ENCODE data around the gene RNF187.
"Not testable (repeated sequence)": the region's sequence is repeated elsewhere in the genome, so short reads cannot be mapped to it uniquely, and the experiment has no call there.

Gene RNF187

DNA sequence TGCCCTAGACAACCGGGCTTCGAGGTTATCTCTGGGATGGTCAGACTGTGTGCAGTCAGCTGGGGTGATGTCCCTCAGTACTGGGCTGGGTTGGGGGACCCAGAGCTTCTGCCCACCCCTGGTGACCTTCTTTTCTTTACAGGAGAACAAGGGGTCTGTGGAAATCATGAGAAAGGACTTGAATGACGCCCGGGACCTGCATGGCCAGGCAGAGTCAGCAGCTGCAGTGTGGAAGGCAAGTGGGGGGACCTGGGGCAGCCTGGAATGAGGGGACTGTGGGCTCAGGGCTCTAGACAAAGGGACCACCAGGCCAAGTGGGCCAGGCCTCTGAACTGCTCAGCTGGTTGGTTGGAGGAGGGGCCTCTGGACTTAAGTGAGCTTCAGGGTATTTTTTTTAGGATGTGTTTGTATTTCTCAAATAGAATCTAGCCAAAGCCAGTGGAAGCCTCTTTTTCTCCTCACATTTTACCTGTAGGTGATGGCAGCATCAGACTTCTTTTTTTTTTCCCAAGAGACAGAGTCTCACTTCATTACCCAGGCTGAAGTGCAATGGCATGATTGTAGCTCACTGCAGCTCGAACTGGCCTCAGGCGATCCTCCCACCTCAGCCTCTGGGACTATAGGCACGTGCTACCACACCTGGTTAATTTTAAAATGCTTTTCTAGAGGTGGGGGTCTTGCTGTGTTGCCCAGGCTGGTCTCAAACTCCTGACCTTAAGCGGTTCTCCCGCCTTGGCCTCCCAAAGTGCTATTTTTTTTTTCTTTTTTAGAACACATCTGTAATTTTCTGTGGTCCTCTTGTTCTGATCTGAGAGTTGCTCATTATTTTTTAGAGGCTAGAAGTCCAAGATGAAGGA lies 1.9 kb downstream of the RNF187 start:
- no peak for DNase-seq

DNA sequence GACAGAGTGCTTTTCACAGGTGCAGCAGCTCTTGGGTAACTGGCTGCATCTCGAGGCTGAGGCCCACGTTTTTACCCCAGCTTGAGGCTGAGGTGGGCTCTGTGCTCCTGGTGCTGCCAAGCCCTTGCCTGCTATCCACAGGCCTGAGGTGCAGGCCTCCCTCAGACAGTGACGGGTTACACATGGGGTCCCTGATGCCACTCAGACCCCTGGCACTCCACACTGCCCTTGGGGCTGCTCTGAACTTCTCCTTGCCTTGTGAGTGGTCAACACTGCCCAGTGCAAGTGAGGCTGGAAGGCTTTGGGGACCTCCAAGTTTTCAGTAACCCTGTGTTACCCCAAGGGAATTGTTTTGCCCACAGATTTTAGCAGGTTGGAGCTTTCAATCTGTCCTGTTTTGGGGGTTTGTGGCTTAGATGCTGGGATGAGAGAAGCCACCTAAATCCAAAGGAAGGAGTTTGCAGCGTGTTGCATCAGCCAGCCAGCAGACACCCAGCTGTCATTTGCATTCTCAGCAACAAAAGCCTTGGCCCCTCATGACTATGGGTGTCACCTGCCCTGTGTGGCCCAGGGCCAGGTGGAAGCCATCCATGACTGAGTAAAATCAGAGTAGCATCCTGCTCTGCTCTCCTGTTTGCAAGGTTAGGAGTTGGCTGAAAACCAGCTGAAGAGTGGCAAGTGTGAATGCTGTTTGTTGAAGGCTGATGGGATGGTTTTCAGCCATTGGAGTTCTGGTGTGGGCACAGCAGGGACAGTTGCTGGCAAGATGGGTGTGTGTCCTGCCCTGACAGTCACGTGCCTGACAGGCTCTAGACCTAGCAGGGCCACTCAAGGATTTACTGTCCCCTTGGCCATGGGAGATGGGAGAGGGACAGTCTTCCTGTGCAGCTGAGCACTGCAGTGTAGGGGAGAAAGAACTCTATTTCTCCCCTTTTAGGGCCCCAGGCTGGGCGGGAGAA lies 3.2 kb downstream of the RNF187 start:
- no peak for DNase-seq

DNA sequence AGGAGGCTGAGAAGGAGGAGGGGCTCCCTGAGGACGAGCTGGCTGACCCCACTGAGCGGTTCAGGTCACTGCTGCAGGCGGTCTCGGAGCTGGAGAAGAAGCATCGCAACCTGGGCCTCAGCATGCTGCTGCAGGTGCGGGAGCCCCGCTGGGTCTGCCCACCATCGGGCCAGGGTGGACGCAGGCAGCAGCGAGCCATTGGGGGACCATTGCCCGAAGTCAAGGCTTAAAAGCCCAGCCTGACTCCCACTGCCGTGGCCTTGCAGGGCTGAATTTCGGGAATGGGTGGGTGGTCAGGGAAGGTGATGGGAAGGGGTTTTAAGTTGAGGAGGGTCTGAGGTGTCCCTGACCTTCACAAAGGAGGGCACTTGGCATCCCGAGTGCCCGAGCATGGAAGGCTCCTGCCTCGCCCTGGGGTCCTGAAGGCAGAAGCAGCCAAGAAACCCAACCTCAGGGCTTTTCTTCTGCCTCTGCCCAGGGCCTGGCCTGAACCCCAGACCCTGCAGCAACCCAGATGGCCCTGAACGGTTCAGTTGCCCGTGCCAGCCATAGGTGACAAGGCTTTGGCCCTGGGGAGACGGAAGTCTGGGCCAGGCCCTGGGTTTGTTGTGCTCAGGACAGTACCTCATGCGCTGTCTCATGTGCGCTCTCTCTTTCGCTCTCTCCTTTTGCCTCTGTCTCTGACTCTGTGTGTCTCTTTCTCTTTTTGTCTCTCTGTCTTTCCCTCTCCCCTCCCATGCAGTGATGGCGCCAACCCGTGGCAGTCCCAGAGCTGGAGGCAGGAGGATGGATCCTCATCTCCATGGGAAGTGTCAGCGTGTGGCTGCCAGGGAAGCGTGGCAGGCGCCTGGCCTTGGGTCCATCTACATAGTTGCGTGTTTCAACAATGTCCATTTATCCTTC lies 6.2 kb downstream of the RNF187 start:
- no peak for DNase-seq

DNA sequence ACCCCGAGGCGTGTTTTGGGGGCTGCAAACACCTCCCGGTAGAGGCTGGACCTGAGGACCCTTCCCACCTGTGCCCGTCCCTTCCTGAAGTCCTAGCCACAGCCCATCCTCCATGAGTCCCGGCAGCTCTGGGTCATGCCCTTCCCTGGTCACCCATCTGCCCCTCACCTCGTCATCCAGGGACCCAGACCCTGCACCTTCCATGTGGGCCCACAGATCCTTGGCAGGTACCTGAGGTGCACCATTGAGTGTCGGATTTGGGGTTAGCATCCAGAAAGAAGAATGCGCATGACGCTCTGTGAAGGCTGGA lies 6.8 kb downstream of the RNF187 start:
- DNase-seq: no peak

DNA sequence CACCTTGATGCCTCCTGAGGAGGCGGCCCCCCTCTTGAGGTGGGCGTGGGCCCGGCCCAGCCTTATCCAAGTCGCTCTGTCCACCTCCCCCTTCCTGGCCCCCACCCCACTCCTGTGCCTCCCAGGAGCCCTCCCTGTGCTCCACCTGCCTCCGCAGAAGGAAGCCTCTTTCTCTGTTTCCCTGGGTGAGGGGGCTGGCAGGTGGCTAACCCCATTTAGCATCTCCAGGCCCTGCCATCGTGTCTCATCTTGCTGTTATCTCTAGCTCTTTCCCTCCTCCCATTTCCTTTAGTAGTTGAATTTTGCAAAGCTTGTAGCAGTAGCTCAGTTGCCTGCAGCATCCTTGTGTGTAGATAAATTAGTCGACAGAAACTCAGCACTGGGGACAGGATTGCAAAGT lies 7.2 kb downstream of the RNF187 start:
- no peak for DNase-seq

DNA sequence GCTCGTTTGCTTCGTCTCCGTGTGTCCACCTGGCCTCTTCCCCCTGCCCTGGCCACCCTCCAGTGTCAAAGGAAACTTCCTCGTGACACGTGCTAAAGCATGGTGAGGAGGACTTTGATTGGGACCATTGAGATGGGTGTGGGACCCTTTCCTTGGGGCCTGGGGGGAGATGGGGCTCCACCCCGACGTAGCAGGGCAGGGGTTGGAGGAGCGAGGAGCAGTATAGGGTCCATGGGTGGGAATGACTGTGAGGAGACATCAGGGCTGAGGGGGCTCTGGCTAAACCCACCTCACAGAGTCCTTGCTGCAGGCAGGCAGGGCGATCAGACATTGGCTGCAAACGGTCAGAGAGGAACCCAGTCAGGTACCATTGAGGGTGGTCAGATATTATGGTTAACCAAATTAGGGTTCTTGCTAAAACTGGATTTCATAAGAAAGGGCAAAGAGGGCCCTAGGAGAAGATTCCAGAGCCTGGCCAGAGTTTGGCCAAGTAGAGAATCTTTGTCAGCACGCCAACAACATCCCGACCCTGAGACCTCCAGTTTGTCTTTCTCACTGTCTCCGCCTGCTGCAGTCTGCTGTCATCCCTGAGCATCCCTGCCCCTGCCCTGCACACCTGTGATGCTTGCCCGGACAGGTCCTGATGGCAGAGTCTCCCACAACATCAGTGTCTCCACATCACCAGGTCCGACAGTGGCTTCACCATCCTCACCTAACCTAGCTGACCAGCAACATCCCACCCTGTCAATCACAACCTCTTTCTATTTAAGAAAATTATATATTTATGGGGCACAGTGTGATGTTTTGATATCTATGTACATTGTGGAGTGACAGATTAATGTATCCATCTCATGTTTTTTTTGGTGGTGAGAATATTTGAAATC lies 8.0 kb downstream of the RNF187 start:
- DNase-seq: no peak

DNA sequence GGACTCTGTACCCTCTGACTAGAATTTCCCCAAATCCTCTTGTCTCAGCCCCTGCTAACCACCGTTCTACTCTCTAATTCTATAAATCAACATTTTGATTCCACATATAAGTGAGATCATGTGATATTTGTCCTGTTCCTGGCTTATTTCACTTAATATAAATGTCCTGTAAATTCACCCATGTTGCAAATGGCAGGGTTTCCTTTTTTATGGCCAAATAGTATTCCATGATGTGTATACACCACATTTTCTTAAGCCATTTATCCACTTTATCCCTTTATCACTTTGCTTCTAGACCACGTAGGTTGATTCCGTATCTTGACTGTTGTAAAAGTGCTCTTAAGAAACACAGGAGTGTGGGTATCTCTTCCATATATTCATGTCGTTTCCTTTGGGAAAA lies 8.9 kb downstream of the RNF187 start:
- no peak for DNase-seq

DNA sequence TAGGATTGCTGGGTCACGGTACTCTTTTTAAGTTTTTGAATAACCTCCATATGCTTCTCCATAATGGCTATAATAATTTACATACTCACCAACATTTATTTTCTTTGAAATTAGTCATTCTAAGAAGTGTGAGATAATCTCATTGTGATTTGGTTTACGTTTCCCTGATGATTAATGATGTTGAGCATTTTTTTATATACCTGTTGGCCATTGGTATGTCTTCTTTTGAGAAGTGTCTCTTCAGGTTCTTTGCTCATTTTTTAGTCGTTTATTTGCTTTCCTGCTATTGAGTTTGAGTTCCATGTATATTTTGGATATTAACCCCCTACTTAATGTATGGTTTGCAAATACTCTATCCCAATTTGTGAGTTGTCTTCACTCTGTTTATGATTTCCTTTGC lies 9.3 kb downstream of the RNF187 start:
- DNase-seq: no peak

DNA sequence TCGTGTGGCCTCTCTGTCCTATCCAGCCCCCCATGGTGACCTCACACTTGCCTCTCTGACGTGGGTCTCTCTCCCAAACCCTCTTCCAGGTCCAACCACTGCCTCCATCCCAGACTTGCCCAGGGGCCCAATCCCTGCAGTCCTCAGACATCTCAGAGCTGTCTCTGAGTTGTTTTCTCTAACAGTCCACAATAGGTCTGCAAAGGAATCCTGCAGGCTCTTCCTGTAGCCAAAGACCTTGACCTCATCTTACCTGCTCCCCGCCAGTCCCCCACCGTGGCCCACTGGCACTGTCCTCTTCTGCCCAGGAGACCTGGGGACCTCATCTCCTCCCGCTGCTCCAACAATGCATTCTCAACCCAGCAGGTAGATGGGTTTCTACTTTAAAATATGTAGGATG lies 10.0 kb downstream of the RNF187 start:
- no peak for DNase-seq

DNA sequence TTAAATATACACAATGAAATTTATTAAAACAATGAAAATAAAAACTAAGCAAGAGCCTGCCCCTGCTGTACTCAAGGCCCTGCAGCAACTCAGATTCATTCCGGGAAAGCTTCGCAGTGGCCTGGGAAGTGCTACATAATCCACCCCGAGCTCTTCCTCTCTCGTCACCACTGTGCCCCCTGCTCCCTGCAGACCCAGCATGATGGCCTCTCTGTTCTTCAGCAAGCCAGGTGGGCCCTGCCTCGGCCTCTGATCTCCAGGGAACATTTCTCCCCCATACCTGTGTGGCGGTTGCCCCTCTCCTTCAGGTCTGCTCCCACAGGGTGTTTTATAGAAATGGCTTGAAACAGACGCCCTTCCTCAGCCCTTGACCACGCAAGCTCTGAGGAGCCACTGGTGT lies 10.6 kb downstream of the RNF187 start:
- no peak for DNase-seq

DNA sequence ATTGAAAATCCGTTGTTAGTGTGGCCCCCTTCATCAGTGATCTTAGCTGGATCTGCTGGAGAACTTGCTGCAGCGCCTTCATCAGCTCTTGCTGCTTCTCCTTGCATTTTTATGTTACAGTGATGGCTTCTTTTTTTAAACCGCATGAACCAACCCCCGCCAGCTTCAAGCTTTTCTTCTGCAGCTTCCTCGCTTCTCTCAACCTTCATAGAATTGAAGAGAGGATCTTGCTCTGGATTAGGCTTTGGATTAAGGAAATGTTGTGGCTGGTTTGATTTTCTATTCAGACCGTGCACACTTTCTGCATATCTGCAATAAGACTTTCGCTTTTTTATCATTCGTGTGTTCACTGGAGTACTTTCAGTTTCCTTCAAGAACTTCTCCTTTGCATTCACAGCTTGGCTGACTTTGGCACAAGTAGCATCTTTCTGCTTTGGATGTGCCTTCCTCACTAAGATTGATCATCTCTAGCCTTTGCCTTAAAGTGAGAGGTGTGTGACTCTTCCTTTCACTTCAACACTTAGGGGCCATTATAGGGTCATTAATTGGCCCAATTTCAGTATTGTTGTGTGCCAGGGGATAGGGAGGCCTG lies 13.1 kb downstream of the RNF187 start:
- no peak for DNase-seq

DNA sequence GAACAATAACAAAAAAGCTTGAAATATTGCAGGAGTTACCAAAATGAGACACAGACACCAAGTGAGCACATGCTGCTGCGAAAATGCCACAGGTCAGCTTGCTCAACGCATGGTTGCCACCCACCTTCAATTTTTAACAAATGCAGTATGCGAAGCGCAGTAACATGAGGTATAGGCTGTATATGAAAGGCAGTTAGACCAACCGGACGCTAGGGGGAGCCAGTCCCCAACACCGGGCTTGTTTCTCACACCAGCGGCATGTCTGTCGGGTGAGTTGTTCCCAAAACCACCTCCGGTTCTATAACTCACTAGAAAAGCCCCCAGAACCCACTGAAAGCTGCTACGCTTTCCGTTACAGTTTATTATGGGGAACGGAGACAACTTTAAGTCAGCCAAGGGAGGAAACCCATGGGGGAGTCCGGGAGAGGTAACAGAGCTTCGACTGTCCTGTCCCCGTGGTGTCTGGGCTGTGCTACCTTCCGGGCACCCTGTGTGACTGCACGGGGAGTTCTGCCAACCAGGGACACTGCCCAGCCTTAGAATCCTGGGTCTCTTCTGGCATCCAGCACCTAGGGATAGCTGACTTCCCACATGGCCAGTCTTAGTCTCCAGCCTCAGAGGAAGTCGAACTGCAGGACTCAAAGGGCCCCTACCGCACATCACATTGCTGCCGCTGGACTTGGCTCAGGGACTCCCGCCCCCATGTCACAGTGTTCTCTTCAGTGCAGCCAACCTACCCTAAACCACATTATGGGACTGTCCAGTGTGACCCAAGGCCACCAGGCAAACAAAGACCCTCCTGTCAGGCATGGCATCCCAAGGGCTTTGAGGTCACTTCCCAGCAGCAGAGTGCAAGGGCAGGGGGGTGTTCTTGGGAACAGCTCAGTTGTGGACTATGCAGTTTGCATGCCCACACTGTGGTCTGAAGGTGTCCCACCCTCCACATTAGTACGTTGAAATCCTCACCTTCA lies 14.0 kb downstream of the RNF187 start:
- peak; percentile 75 for DNase-seq

DNA sequence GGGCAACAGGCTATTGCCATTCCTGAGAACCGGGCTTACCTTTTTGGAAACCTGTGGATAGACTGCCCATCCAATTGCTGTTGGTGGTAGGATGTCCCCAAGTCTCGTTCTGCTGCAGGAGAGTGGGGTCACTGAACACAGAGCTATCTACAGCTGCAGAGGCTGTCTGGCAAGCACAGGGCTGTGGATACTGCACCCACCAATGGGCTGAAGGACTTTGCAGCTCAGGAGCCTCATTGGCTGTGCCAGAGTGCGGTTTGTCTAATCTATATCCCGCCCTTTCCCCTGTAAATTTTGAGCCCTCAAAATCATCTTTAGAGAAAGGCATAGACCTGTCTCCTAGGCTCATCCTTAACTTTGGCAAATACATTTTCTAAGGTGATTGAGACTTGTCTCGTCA lies 15.3 kb downstream of the RNF187 start:
- no peak for DNase-seq

DNA sequence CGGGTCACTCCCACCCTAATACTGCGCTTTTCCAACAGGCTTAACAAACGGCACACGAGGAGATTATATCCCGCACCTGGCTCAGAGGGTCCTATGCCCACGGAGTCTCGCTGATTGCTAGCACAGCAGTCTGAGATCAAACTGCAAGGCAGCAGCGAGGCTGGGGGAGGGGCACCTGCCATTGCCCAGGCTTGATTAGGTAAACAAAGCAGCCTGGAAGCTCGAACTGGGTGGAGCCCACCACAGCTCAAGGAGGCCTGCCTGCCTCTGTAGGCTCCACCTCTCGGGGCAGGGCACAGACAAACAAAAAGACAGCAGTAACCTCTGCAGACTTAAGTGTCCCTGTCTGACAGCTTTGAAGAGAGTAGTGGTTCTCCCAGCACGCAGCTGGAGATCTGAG lies 18.8 kb downstream of the RNF187 start:
- not testable (repeated sequence) for DNase-seq

DNA sequence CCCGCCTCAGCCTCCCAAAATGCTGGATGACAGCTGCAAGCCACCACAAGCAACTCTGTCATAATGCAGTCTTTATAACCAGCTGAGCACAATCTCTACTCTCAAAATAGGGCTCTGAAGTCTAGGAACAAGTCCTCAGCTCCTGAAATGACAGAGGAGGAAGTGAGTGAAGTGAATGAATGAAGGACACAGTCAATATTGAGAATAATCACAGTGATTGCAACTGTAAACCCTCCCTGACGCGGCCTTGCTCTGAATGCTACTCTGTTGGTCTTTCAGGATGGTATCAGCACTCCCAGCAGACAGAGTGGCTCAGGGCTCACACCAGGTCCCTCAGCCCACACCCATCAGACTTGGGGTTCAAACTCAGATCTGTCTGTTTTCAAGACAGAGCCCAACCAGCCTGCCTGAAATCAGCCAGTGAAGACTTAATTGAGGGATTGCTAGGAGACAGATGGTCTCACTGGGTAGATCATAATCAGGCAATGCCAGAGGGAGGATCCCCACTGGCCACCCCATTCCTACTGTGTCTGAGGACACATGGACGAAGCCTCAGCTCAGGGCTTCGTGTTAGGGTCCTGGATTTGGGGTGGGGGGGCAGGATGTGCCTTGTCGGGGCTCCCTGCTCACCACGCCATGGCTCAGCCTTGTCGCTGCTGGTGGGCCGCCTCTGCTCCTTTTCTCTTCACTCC lies 20.9 kb downstream of the RNF187 start:
- DNase-seq: no peak

DNA sequence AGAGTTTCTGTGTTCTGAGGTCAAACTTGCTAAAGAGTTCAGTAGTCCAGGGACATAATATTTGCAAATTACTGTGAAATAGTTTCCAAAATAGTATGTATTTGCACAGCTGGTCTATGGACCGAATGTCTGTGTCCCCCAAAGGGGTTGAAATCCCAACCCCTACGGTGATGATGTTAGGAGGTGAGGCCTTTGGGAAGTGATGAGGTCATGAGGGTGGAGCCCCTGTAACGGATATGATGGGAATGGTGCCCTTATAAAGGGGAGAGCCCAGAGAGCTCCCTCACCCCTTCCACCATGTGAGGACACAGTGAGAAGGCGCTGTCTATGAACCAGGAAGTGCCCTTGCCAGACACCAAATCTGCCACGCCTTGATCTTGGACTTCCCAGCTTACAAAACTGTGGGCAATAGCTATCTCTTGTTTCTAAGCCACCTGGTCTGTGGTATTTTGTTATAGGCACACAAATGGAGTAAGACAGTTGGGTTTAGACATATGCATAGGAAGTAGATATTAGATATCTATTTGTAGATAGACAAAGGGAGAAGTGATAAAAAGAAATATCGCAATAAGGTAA lies 21.7 kb downstream of the RNF187 start:
- DNase-seq: no peak

DNA sequence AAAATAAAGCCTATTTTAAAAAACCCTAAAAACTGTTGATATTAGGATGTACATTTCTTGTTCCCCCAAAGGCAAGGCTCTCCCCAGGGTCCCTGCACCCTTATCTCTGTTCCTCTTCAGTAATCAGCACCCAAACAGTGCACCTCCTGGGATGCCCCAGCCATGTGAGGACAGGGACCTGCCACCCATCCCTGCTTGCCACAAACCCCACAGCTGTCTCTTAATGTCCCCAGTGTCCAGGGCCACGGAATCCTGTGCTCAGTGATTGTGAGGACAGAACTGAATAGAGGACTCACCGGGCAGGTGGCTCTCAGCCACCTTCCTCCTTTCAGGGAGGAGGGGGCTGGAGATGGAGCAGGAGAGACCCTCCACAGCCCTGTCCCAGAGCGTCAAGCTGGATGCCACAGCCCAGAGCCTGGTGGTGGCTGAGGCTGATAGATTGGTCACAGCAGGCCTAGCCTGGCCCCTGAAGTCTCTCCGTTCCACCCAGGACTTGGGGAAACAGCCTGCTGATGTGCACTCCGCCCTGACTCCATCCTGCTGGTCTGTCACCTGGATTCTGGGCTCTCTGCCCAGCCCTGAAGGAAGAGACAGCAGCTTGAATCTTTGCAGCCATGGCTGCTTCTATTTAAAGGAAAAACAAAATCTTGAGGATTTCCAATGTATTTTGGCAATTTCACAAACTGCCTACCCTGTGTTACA lies 23.1 kb downstream of the RNF187 start:
- DNase-seq: no peak

DNA sequence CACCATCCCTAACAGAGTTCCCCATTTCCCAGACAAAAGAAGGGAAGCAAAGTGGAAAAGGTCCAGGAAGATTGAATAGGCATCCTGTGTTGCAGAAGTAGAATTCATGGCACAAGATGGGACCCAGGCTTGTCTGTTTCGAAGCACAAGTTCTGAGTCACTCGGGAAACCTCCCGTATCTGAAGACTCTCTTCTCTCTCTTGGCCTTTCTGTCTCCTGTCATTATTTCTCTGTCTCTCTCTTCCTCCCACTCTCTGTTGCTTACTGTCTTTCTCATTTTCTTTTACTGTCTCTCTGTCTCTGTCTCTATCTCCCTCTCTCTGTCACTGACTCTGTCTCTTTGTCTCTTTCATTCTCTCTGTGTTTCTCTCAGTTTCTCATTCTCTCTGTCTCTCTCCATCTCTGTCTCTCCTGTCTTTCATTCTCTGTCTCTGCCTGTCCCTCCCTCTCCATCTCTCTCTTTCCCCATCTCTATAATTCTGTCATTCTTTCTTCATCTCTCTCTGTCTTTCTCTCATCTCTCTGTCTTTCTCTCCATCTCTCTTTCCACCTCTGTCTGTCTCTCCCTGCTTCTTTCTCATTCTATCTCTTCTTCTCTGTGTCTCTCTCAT lies 23.7 kb downstream of the RNF187 start:
- no peak for DNase-seq
